HG03378 (cell line): ENCODE data around the gene PSMB3.
"Not testable (repeated sequence)": the region's sequence is repeated elsewhere in the genome, so short reads cannot be mapped to it uniquely, and the experiment has no call there.

Experiments
- ATAC-seq: cut with Tn5 transposase; IDR thresholded peaks from one replicate; pipeline ENCODE4 v1.9.1; 2021; ENCODE audit warnings: mild to moderate bottlenecking, moderate library complexity; ENCODE audit not compliant: unreplicated experiment

Gene PSMB3

DNA sequence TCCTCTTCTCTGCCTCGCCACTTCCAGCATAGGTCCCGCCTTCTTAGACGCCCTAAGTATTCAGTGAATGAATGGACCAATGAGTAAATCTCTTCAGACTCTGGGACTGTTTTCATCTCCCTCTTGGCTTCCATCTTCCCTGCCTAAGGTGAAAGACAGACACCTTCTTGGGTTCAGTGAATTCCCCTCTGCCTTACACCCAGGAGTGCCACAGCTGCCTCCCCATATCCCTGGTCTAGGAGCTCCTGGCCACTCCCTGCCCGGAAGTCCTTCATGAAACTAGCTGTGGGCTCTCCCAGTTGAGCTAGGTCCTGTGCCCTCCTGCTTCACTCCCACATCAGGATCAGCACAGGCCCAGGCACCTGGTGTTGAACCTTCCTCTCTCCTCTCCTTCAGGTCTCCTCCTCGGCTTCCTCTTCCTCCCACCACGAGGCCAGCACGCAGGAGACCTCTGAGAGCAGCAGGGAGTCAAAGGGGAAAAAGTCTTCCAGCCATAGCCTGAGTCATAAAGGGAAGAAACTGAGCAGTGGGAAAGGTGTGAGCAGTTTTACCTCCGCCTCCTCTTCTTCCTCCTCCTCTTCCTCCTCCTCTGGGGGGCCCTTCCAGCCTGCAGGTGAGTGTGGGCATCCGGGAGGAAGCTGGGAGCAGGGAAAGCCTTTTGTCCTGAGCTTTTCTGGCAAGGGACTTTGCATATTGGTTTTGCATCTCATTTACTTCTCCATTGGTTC is 37.2 kb upstream of the PSMB3 start:
- no peak for ATAC-seq

DNA sequence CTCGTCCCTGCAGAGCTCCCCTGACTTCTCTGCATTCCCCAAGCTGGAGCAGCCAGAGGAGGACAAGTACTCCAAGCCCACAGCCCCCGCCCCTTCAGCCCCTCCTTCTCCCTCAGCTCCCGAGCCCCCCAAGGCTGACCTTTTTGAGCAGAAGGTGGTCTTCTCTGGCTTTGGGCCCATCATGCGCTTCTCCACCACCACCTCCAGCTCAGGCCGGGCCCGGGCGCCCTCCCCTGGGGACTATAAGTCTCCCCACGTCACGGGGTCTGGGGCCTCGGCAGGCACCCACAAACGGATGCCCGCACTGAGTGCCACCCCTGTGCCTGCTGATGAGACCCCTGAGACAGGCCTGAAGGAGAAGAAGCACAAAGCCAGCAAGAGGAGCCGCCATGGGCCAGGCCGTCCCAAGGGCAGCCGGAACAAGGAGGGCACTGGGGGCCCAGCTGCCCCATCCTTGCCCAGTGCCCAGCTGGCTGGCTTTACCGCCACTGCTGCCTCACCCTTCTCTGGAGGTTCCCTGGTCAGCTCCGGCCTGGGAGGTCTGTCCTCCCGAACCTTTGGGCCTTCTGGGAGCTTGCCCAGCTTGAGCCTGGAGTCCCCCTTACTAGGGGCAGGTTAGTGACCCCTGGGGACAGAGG is 36.1 kb upstream of the PSMB3 start:
- no peak for ATAC-seq

- ATAC-seq, result no peak
Measured at GRCh38 chr17:38717139-38717745, 35.3 kb upstream of the PSMB3 start.

DNA sequence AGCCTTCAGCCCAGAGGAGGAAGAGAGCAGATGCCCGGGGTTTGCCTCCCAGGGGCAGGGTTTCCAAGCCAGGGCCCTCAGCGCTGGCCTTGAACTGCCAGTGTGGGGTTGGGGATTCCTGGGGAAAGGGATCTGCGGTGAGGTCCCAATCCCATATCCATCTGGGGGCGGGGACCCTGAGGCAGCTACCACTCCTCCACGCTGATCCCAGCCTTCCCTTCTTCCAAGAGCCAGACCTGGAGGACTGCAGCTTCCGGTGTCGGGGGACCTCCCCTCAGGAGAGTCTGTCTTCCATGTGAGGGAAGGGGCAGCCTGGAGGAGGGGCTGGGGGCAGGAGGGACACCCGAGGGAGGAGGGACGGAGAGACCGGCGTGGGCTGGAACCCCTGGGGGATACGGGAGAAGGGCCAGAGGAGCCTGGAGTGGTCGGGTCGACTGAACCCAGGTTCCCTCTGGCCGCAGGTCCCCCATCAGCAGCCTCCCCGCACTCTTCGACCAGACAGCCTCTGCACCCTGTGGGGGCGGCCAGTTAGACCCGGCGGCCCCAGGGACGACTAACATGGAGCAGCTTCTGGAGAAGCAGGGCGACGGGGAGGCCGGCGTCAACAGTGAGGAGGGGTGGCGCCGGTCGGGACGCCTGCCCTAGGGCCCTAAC is 33.1 kb upstream of the PSMB3 start:
- ATAC-seq, result no peak

GRCh38 chr17:38719943-38720641 is 32.4 kb upstream of the PSMB3 start:
- no peak for ATAC-seq

- ATAC-seq, result no peak
Measured at GRCh38 chr17:38720941-38721340, 31.6 kb upstream of the PSMB3 start.

GRCh38 chr17:38721802-38722201 is 30.7 kb upstream of the PSMB3 start:
- no peak for ATAC-seq

GRCh38 chr17:38724337-38724988 is 28.1 kb upstream of the PSMB3 start:
- no peak for ATAC-seq

GRCh38 chr17:38725066-38725465 is 27.5 kb upstream of the PSMB3 start:
- no peak for ATAC-seq

- ATAC-seq, result not testable (repeated sequence)
Measured at GRCh38 chr17:38726145-38726544, 26.4 kb upstream of the PSMB3 start.

GRCh38 chr17:38727736-38728135 is 24.8 kb upstream of the PSMB3 start:
- no peak for ATAC-seq

DNA sequence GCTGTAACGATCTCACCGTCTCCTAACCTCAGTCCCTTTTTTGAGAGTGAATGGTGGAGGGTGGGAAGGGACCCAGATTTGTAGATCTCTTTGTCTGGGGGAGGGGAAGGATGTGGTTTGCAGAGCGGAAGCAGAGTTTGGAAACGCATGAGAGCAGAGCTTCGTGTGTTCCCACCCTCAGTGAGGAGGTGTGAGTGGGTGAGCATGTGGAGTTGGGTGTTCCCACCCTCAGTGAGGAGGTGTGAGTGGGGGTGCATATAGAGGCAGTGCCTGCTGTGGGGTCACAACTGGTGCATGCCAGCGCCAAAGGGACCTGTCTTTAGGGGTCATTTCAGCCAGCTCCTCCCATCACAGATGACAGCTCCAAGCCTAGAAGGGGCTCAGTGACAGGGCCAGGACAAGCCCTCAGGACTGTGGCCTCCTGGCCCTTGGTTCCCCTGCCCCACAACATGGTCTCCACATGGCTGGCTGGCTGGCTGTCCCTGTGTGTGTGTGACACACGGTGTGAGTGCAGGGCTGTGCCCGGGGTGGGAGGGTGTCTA is 24.2 kb upstream of the PSMB3 start:
- no peak for ATAC-seq

GRCh38 chr17:38729368-38729885 is 23.1 kb upstream of the PSMB3 start:
- no peak for ATAC-seq

DNA sequence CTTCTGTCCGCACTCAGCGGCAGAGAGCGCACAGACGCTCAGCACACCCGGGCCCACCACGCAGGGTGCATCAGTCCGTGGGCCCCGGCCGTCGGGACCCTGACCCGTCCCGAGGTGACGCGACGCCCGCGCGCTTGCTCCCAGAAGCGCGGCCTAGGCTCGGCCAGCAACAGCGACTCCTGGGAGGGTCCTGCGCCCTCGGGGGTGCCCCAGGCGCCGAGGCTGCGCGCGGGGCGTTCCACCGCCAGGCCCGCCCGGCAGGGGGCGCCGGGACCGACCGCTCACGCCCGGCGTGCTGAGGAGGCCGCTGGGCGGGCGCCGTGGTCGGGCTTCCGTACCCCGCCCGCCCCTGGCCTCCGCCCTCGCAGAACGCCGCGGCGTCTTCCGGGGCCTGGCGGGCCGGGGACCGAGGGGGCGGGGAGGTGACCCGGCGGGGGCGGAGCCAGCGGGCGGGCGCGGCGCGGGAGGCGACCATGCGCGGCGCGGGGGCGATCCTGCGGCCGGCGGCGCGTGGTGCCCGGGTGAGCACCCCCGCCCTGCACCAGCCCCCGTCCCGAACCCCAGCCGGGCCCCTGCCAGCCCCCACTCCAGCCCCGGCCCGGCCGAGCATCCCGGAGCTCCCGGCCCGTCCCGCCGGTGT is 22.5 kb upstream of the PSMB3 start, which contains the start of gene CISD3:
Gene CISD3 (plus strand): TSS at position 456 of the 640 bp plus-strand sequence. CDS start 18 bp downstream, at position 474.
- no peak for ATAC-seq

GRCh38 chr17:38730526-38731379 is 21.8 kb upstream of the PSMB3 start:
- ATAC-seq, result no peak

- no peak for ATAC-seq
Measured at GRCh38 chr17:38731526-38732294, 20.8 kb upstream of the PSMB3 start.

DNA sequence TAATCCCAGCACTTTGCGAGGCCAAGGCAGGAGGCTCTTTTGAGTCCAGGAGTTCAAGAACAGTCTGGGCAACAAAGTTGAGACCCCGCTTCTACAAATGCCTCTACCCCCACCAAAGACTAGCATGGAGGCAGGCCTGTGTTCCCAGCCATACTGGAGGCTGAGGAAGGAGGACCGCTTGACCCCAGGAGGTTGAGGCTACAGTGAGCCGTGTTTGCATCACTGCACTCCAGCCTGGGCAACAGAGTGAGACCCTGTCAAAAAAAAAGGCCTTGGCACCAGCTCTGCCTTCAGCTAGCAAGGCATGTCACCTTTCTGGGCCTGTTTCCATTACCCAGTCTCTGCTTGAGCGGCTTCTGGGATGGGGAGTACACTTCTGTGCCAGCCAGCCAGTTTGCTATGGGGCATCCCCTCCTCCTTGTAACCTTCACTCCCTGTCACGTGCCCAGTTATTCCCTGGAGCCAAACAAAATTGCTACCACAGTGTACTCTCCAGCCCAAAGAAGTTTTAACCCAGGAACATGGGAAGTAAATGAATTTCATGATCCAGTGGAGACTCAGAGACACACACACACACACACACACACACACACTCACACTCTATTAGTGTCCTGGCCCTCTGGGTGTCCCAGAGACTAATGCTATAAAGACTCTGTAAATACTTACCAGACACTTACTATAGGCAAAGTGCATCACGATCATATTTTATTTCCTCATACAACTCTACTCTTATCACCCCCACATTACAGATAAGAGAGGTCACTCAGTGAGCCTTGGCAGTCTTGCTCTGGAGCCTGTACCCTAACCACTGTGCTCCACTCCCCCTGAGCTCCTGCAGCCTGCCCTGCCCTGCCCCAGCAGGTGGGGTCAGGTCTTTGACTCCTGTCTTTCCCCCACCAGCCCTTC is 19.9 kb upstream of the PSMB3 start:
- ATAC-seq, result no peak
